GM12878 (cell line): ENCODE data around the gene SCN7A. TPM values are rescaled to one million over a fixed set of nuclear protein-coding genes. Genes with fewer than 3 reads are reported as not detected.

ENCODE experiments used
- CBX3 ChIP-seq: fragments of 200-600 bp; sonication (generic); IDR thresholded peaks from 2 replicates; pipeline ENCODE4 v1.6.1; 2016; ENCODE audit warnings: low read depth, borderline replicate concordance
- CEBPB ChIP-seq, 2 experiments: fragments of 150-350 bp in 1 of 2; IDR thresholded peaks; 2 replicates each; pipeline ENCODE4 v1.6.1; 2012 to 2014; ENCODE audit warnings: low read depth in 2 of 2, low read length in 2 of 2, borderline replicate concordance in 1 of 2, inconsistent platforms in 1 of 2
- EED ChIP-seq: sonication (generic); IDR thresholded peaks from 2 replicates; pipeline ENCODE4 v1.6.1; 2016; ENCODE audit warnings: antibody characterized with exemption, low read depth
- NFIC ChIP-seq: IDR thresholded peaks from 2 replicates; pipeline ENCODE4 v1.6.1; 2012; ENCODE audit warnings: low read depth, mild to moderate bottlenecking, inconsistent platforms, low read length, moderate library complexity
- SIN3A ChIP-seq: IDR thresholded peaks from 2 replicates; pipeline ENCODE4 v1.6.1; 2012; ENCODE audit warnings: low read depth, low read length, improper control_type of control experiment
- USF1 ChIP-seq: IDR thresholded peaks from 2 replicates; pipeline ENCODE4 v1.6.1; 2011; ENCODE audit warnings: borderline replicate concordance, low read depth, mild to moderate bottlenecking, moderate library complexity, mixed read lengths, low read length; ENCODE audit not compliant: insufficient read depth; ENCODE audit errors: extremely low read length
- ZBTB4 ChIP-seq: fragments of 450-650 bp; formaldehyde crosslinking; IDR thresholded peaks from 2 replicates; pipeline ENCODE4 v1.4.0; 2022; ENCODE audit warnings: mild to moderate bottlenecking, moderate library complexity
- ZNF622 ChIP-seq: fragments of 450-650 bp; IDR thresholded peaks from 2 replicates; pipeline ENCODE4 v1.6.1; 2017; ENCODE audit warnings: mild to moderate bottlenecking, inconsistent platforms
- polyA plus RNA-seq, 11 experiments: library from polyadenylated mRNA; depleted of rRNA in 4 of 11; unstranded in 6 of 11; stranded (reverse) in 5 of 11; fragments of >200 nt; fragmentation: Nextera tagmentation in 4 of 11; fragmentation: Illumina TruSeq in 1 of 11; extraction: Ambion mirVana in 4 of 11; extraction: Trizol in 1 of 11; gene quantifications; 1 replicate in 1 of 11; 2 replicates in 10 of 11; pipeline versions ENCODE4 v1.2.1 to v1.2.3, GENCODE V29; 2011 to 2016; ENCODE audit warnings: inconsistent platforms in 2 of 11, missing spikeins in 2 of 11, low read depth in 1 of 11
- total RNA-seq, 4 experiments: library from RNA; depleted of rRNA in 3 of 4; stranded (reverse); fragments of >200 nt in 3 of 4; fragmentation: Illumina TruSeq in 1 of 4; extraction: Trizol in 1 of 4; gene quantifications; 2 replicates each; pipeline versions ENCODE4 v1.2.1 to v1.2.3, GENCODE V29; 2013 to 2021
- TF ChIP-seq, protein P1 (sequence below): fragments of 450-650 bp; IDR thresholded peaks from 2 replicates; pipeline ENCODE4 v1.6.1; 2016; ENCODE audit warnings: mild to moderate bottlenecking

The SCN7A gene
- total and polyA plus RNA-seq, 10 of the 15 experiments (the other 5 are each of a cell fraction or from before 2014, with no cell fraction given): 0.05 TPM; not detected in 9

GRCh38 chr2:166464187-166464586 lies 29.9 kb downstream of the SCN7A start (continued):
- TF ChIP-seq ZBTB4 (CRISPR knock-in tag) (no peak), EED (no peak), CEBPB (IDR thresholded peaks at IDR 0.05; ENCODE audit: borderline replicate concordance in 1 of 2, low read depth in 2 of 2, low read length in 2 of 2) (no peak), SIN3A (no peak), USF1 (no peak), NFIC (no peak), CBX3 (no peak), ZNF622 (no peak)
- TF ChIP-seq, protein P1, sequence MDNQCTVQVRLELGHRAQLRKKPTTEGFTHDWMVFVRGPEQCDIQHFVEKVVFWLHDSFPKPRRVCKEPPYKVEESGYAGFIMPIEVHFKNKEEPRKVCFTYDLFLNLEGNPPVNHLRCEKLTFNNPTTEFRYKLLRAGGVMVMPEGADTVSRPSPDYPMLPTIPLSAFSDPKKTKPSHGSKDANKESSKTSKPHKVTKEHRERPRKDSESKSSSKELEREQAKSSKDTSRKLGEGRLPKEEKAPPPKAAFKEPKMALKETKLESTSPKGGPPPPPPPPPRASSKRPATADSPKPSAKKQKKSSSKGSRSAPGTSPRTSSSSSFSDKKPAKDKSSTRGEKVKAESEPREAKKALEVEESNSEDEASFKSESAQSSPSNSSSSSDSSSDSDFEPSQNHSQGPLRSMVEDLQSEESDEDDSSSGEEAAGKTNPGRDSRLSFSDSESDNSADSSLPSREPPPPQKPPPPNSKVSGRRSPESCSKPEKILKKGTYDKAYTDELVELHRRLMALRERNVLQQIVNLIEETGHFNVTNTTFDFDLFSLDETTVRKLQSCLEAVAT: no peak
- TF ChIP-seq, all 136 proteins: peak for 0
